CD14-positive monocyte (primary cell): ENCODE measurements around the gene KDM5C. TPM values are rescaled to one million over a fixed set of nuclear protein-coding genes. Genes with fewer than 3 reads are reported as not detected.

ENCODE experiments used
- DNase-seq, 3 donors: peaks; one replicate each; pipeline ENCODE4 v3.0.0-alpha.2; 2011 to 2022
- H2AFZ ChIP-seq: 2 replicates; pipeline ENCODE4 v1.6.0; 2012; ENCODE audit warnings: mild to moderate bottlenecking, low read depth, low read length, inconsistent platforms; ENCODE audit not compliant: insufficient read depth, poor library complexity, severe bottlenecking
- H3K27ac ChIP-seq, 2 donors: 1 replicate in 1 of 2; 2 replicates in 1 of 2; pipeline ENCODE4 v1.5.1; 2012 to 2013; ENCODE audit warnings: low read length in 2 of 2, control low read depth in 1 of 2, inconsistent platforms in 1 of 2, low read depth in 1 of 2, mild to moderate bottlenecking in 1 of 2
- H3K27me3 ChIP-seq, 2 donors: one replicate each; pipeline versions ENCODE4 v1.6.0 to v1.6.1; 2011 to 2013; ENCODE audit warnings: low read length in 2 of 2; ENCODE audit not compliant: control insufficient read depth in 2 of 2, insufficient read depth in 2 of 2
- H3K36me3 ChIP-seq, 2 donors: replicated peaks in 1 of 2; 1 replicate in 1 of 2; 2 replicates in 1 of 2; pipeline versions ENCODE4 v1.5.1 to v1.6.1; 2012 to 2013; ENCODE audit warnings: low read length in 2 of 2, control low read depth in 1 of 2, inconsistent platforms in 1 of 2, mild to moderate bottlenecking in 1 of 2; ENCODE audit not compliant: insufficient read depth in 2 of 2, control insufficient read depth in 1 of 2
- H3K4me1 ChIP-seq, 2 donors: 1 replicate in 1 of 2; 2 replicates in 1 of 2; pipeline versions ENCODE4 v1.5.1 to v1.6.1; 2012 to 2013; ENCODE audit warnings: low read length in 2 of 2, control low read depth in 1 of 2, inconsistent platforms in 1 of 2, mild to moderate bottlenecking in 1 of 2, moderate library complexity in 1 of 2; ENCODE audit not compliant: insufficient read depth in 2 of 2, control insufficient read depth in 1 of 2
- H3K4me2 ChIP-seq: replicated peaks from 2 replicates; pipeline ENCODE3; 2012; ENCODE audit warnings: low read length, moderate library complexity, mild to moderate bottlenecking; ENCODE audit not compliant: poor library complexity, severe bottlenecking; ENCODE audit errors: extremely low read depth
- H3K4me3 ChIP-seq, 3 experiments: fragments of 200-600 bp in 1 of 3; sonication (generic) in 1 of 3; replicated peaks in 1 of 3; 1 replicate in 2 of 3; 2 replicates in 1 of 3; pipeline ENCODE4 v1.5.1; 2011 to 2013; ENCODE audit warnings: low read length in 3 of 3, mild to moderate bottlenecking in 3 of 3, control low read depth in 2 of 3, low read depth in 2 of 3, inconsistent platforms in 1 of 3, moderate library complexity in 1 of 3
- H3K79me2 ChIP-seq: 2 replicates; pipeline ENCODE4 v1.6.0; 2012; ENCODE audit warnings: mild to moderate bottlenecking, control low read depth, inconsistent platforms, low read length, moderate library complexity; ENCODE audit not compliant: insufficient read depth
- H3K9ac ChIP-seq: 2 replicates; pipeline ENCODE4 v1.6.0; 2017; ENCODE audit warnings: low read length, mild to moderate bottlenecking; ENCODE audit not compliant: insufficient read depth, poor library complexity, severe bottlenecking
- H3K9me3 ChIP-seq, 2 donors: replicated peaks in 1 of 2; 1 replicate in 1 of 2; 2 replicates in 1 of 2; pipeline versions ENCODE4 v1.5.1 to v1.6.1; 2012 to 2013; ENCODE audit warnings: low read length in 2 of 2, control low read depth in 1 of 2; ENCODE audit not compliant: control insufficient read depth in 1 of 2, insufficient read depth in 1 of 2
- H4K20me1 ChIP-seq: 2 replicates; pipeline ENCODE4 v1.6.0; 2012; ENCODE audit warnings: mild to moderate bottlenecking, low read length, control low read depth, moderate library complexity; ENCODE audit not compliant: insufficient read depth
- H3K27ac Mint-ChIP-seq, 7 donors: one replicate each; pipeline ENCODE4 v1.8.0; 2020; ENCODE audit warnings: mild to moderate bottlenecking in 7 of 7, mixed read lengths in 7 of 7, moderate library complexity in 6 of 7, inconsistent platforms in 2 of 7
- H3K27me3 Mint-ChIP-seq, 3 donors: one replicate each; pipeline ENCODE4 v1.8.0; 2021 to 2022; ENCODE audit warnings: low read depth in 3 of 3, mild to moderate bottlenecking in 3 of 3, mixed read lengths in 3 of 3, moderate library complexity in 3 of 3, inconsistent platforms in 1 of 3
- H3K36me3 Mint-ChIP-seq, 2 donors: one replicate each; pipeline ENCODE4 v1.8.0; 2020; ENCODE audit warnings: mixed read lengths in 2 of 2, inconsistent platforms in 1 of 2, mild to moderate bottlenecking in 1 of 2
- H3K4me1 Mint-ChIP-seq: one replicate; pipeline ENCODE4 v1.8.0; 2020; ENCODE audit warnings: mild to moderate bottlenecking, mixed read lengths
- H3K4me3 Mint-ChIP-seq, 2 donors: one replicate each; pipeline ENCODE4 v1.8.0; 2020; ENCODE audit warnings: mild to moderate bottlenecking in 2 of 2, mixed read lengths in 2 of 2, moderate library complexity in 1 of 2
- H3K9me3 Mint-ChIP-seq, 7 donors: one replicate each; pipeline ENCODE4 v1.8.0; 2020 to 2022; ENCODE audit warnings: mixed read lengths in 7 of 7, mild to moderate bottlenecking in 6 of 7, moderate library complexity in 6 of 7, inconsistent platforms in 2 of 7
- CTCF ChIP-seq: fragments of 200-600 bp; IDR thresholded peaks from one replicate; pipeline ENCODE4 v1.8.0; 2022; ENCODE audit warnings: antibody characterized with exemption, mild to moderate bottlenecking
- WGBS: methylation state at CpG from one replicate; pipeline ENCODE4 v1.1.5; 2013; ENCODE audit warnings: missing lambda C conversion rate; ENCODE audit not compliant: insufficient coverage; 5-methylcytosine and 5-hydroxymethylcytosine counted together
- intact Hi-C, 2 donors: fragments of 100-400 bp; cut with micrococcal nuclease; formaldehyde crosslinking; loops; one replicate each; pipeline versions ENCODE4 v1.15.0 to v1.15.1; 2023
- polyA plus RNA-seq, 3 donors: library from polyadenylated mRNA; depleted of rRNA in 1 of 3; unstranded in 2 of 3; stranded (reverse) in 1 of 3; fragments of 300-500 nt in 2 of 3; fragments of >200 nt in 1 of 3; fragmentation: Illumina TruSeq in 2 of 3; gene quantifications; 1 replicate in 2 of 3; 2 replicates in 1 of 3; pipeline ENCODE4 v1.2.3, GENCODE V29; 2012 to 2021

Gene KDM5C
- polyA plus RNA-seq, 3 donors: 13.3 to 93.6 (median 16.7) TPM

DNA sequence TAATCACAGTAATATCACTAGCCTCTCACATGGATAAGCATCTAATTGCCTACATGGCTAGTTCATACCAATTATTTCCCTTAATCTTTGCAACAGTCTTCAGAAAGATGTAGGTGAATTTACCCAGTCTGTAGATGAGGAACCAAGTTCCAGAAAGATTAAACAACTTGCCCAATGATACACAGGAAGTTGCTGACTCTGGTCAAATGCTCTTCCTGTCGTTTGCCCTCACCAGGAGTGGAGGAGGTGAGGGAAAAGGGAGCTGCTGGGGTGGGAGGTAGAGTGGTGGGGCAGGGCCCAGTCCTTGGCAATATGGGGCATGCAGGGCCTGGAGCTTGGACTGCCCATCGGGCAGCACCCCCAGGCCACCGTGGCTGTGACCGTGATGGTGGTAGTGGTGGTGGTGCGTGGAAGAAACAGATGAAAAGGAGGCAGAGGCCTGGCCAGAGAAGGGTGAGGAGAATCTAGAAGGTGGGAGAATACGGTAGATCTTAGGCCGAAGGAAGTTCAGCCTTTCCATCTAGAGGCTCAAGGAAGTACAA is 2.3 kb upstream of the KDM5C start:
- peaks cover 31% of the 10 kb centered on the region for H3K79me2 ChIP-seq
- H3K27ac ChIP-seq: peak overlapping the region; percentile 26 to 32
- H3K27me3 Mint-ChIP-seq: peaks cover 0 to 28% (median 3%) of the 10 kb centered on the region in 3 donors
- DNase-seq: peak in 2 of 3 donors; percentile 4 to 7
- peaks cover 0 to 6% (median 0%) of the 10 kb centered on the region in 7 donors for H3K9me3 Mint-ChIP-seq
- H3K36me3 Mint-ChIP-seq: peaks cover 8 to 9% of the 10 kb centered on the region in 2 donors
- peaks cover 29% of the 10 kb centered on the region for H3K4me1 Mint-ChIP-seq
- intact Hi-C loops: loop anchor here in 1 of 2 donors (10.0 kb wide), 1 partner anchor 132 kb away; the partner anchor contains the start of gene KANTR
- no peaks in the 10 kb centered on the region for H3K9me3 ChIP-seq
- peaks cover 14% of the 10 kb centered on the region for H4K20me1 ChIP-seq
- TF ChIP-seq CTCF: no peak
- peaks cover 37 to 40% of the 10 kb centered on the region in 2 donors for H3K4me1 ChIP-seq
- peak overlapping the region; percentile 56 for H2AFZ ChIP-seq
- 100% methylated on average over 3 of the region's 7 CpGs for WGBS
- H3K4me2 ChIP-seq: no peak overlapping the region
- H3K4me3 Mint-ChIP-seq: no peak overlapping the region
- H3K4me3 ChIP-seq: no peak overlapping the region
- no peak overlapping the region for H3K9ac ChIP-seq
- no peaks in the 10 kb centered on the region for H3K36me3 ChIP-seq
- peak overlapping the region in 5 of 7 donors; percentile 8 to 82 (median 63) for H3K27ac Mint-ChIP-seq
- no peaks in the 10 kb centered on the region for H3K27me3 ChIP-seq

GRCh38 chrX:53223955-53224859 is 800 bp downstream of the KDM5C start:
- Histone ChIP-seq H2AFZ (peak overlapping the region; percentile 98), H3K4me1 (peaks cover 37 to 42% of the 10 kb centered on the region in 2 donors), H3K4me2 (peak overlapping the region; percentile 87), H3K79me2 (peaks cover 54% of the 10 kb centered on the region), H3K9me3 (no peaks in the 10 kb centered on the region), H3K36me3 (peaks cover 16 to 28% of the 10 kb centered on the region in 2 donors), H3K9ac (peak overlapping the region; percentile 98), H3K27me3 (no peaks in the 10 kb centered on the region), H4K20me1 (peaks cover 45% of the 10 kb centered on the region), H3K27ac (peak overlapping the region; percentile 67 to 99), H3K4me3 (peak overlapping the region; percentile 74 to 92 (median 80))
- 2% methylated on average over 28 of the region's 40 CpGs for WGBS
- peaks cover 0 to 3% (median 0%) of the 10 kb centered on the region in 7 donors for H3K9me3 Mint-ChIP-seq
- peak overlapping the region; percentile 95 to 100 (median 98) for H3K27ac Mint-ChIP-seq
- DNase-seq: peak; percentile 3 to 40 (median 17)
- H3K27me3 Mint-ChIP-seq: peaks cover 0 to 7% (median 0%) of the 10 kb centered on the region in 3 donors
- no peak for TF ChIP-seq CTCF
- peaks cover 8 to 38% of the 10 kb centered on the region in 2 donors for H3K36me3 Mint-ChIP-seq
- peaks cover 33% of the 10 kb centered on the region for H3K4me1 Mint-ChIP-seq
- intact Hi-C loops: loop anchor here in 1 of 2 donors (10.0 kb wide), 1 partner anchor 129 kb away; the partner anchor contains the start of gene KANTR
- H3K4me3 Mint-ChIP-seq: peak overlapping the region; percentile 89 to 95
